Dermis microvascular lymphatic vessel endothelial cell (primary cell): ENCODE measurements around the gene XNDC1N. TPM values are rescaled to one million over a fixed set of nuclear protein-coding genes. Genes with fewer than 3 reads are reported as not detected.
"Not testable (repeated sequence)": the region's sequence is repeated elsewhere in the genome, so short reads cannot be mapped to it uniquely, and the experiment has no call there.

Experiments used
- DNase-seq, 2 donors: peaks; one replicate each; pipeline versions ENCODE4 v3.0.0 to v3.0.0-alpha.2; 2010; ENCODE audit warnings: low read depth in 2 of 2
- total RNA-seq: library from RNA; depleted of rRNA; stranded (reverse); fragments of >200 nt; gene quantifications from 2 replicates; pipeline ENCODE4 v1.2.1, GENCODE V29; 2014

The XNDC1N gene
- total RNA-seq, 1 donor from 2014 or later: 6.0 TPM

GRCh38 chr11:71933141-71933933 lies 4.9 kb upstream of the XNDC1N start:
- DNase-seq: no peak

GRCh38 chr11:71931245-71931602 lies 2.8 kb upstream of the XNDC1N start:
- no peak for DNase-seq

GRCh38 chr11:71930556-71931244 lies 2.3 kb upstream of the XNDC1N start:
- DNase-seq: no peak

GRCh38 chr11:71929491-71929890 lies 1.1 kb upstream of the XNDC1N start:
- no peak for DNase-seq

- peak; percentile 89 to 97 for DNase-seq
Measured at GRCh38 chr11:71928737-71929443, 496 bp upstream of the XNDC1N start, which contains the start of gene RNF121. RNF121 (plus strand) TSS chr11:71929046; CDS start chr11:71929062, 16 bp downstream.

- DNase-seq: no peak
Measured at GRCh38 chr11:71917646-71918140, 10.7 kb downstream of the XNDC1N start.

GRCh38 chr11:71914617-71915189 lies 13.7 kb downstream of the XNDC1N start:
- no peak for DNase-seq

GRCh38 chr11:71913756-71914526 lies 14.5 kb downstream of the XNDC1N start:
- DNase-seq: no peak

- DNase-seq: not testable (repeated sequence)
Measured at GRCh38 chr11:71911986-71912340, 16.4 kb downstream of the XNDC1N start.

GRCh38 chr11:71911321-71911985 lies 16.9 kb downstream of the XNDC1N start:
- DNase-seq: peak in 1 of 2 donors; percentile 12

GRCh38 chr11:71910775-71911174 lies 17.6 kb downstream of the XNDC1N start:
- not testable (repeated sequence) for DNase-seq

- DNase-seq: no peak
Measured at GRCh38 chr11:71908218-71908617, 20.2 kb downstream of the XNDC1N start.

GRCh38 chr11:71901137-71901536 lies 27.3 kb downstream of the XNDC1N start:
- DNase-seq: not testable (repeated sequence)

- no peak for DNase-seq
Measured at GRCh38 chr11:71895961-71896360, 32.4 kb downstream of the XNDC1N start.

- DNase-seq: not testable (repeated sequence)
Measured at GRCh38 chr11:71889181-71889872, 39.1 kb downstream of the XNDC1N start.

- DNase-seq: not testable (repeated sequence)
Measured at GRCh38 chr11:71888335-71889010, 39.9 kb downstream of the XNDC1N start.

GRCh38 chr11:71885806-71886205 lies 42.6 kb downstream of the XNDC1N start:
- DNase-seq: not testable (repeated sequence)
